Effector memory CD8-positive, alpha-beta T cell (primary cell): ENCODE data around the gene ABHD11.
"Not testable (repeated sequence)": the region's sequence is repeated elsewhere in the genome, so short reads cannot be mapped to it uniquely, and the experiment has no call there.

Experiments
- ATAC-seq: fragments of 150-1000 bp; cut with Tn5 transposase; replicated peaks from 2 replicates; pipeline ENCODE4 v1.10.0; 2021; ENCODE audit warnings: mild to moderate bottlenecking, moderate library complexity
- DNase-seq, 3 experiments: peaks; one replicate each; pipeline ENCODE4 v3.0.0; 2021
- H3K27ac Mint-ChIP-seq, 2 donors: one replicate each; pipeline ENCODE4 v1.8.0; 2022; ENCODE audit warnings: mild to moderate bottlenecking in 2 of 2, mixed read lengths in 2 of 2, moderate library complexity in 2 of 2
- H3K27me3 Mint-ChIP-seq, 2 donors: one replicate each; pipeline ENCODE4 v1.8.0; 2022; ENCODE audit warnings: mixed read lengths in 2 of 2
- H3K36me3 Mint-ChIP-seq: one replicate; pipeline ENCODE4 v1.8.0; 2022; ENCODE audit warnings: mild to moderate bottlenecking, moderate library complexity, mixed read lengths; ENCODE audit not compliant: insufficient read depth
- H3K4me1 Mint-ChIP-seq, 2 donors: one replicate each; pipeline ENCODE4 v1.8.0; 2022; ENCODE audit warnings: low read depth in 2 of 2, mixed read lengths in 2 of 2
- H3K4me3 Mint-ChIP-seq, 2 donors: one replicate each; pipeline ENCODE4 v1.8.0; 2022; ENCODE audit warnings: mild to moderate bottlenecking in 2 of 2, mixed read lengths in 2 of 2, moderate library complexity in 2 of 2
- H3K9me3 Mint-ChIP-seq, 2 donors: one replicate each; pipeline ENCODE4 v1.8.0; 2022; ENCODE audit warnings: mixed read lengths in 2 of 2
- total RNA-seq, 9 experiments: gene quantifications; one replicate each; lab custom pipeline; 2026; lab: John Stamatoyannopoulos, UW

The ABHD11 gene, protein sequence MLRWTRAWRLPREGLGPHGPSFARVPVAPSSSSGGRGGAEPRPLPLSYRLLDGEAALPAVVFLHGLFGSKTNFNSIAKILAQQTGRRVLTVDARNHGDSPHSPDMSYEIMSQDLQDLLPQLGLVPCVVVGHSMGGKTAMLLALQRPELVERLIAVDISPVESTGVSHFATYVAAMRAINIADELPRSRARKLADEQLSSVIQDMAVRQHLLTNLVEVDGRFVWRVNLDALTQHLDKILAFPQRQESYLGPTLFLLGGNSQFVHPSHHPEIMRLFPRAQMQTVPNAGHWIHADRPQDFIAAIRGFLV
- total RNA-seq: 5.4 to 12.5 (median 9.3) reads per million in 9 experiments

DNA sequence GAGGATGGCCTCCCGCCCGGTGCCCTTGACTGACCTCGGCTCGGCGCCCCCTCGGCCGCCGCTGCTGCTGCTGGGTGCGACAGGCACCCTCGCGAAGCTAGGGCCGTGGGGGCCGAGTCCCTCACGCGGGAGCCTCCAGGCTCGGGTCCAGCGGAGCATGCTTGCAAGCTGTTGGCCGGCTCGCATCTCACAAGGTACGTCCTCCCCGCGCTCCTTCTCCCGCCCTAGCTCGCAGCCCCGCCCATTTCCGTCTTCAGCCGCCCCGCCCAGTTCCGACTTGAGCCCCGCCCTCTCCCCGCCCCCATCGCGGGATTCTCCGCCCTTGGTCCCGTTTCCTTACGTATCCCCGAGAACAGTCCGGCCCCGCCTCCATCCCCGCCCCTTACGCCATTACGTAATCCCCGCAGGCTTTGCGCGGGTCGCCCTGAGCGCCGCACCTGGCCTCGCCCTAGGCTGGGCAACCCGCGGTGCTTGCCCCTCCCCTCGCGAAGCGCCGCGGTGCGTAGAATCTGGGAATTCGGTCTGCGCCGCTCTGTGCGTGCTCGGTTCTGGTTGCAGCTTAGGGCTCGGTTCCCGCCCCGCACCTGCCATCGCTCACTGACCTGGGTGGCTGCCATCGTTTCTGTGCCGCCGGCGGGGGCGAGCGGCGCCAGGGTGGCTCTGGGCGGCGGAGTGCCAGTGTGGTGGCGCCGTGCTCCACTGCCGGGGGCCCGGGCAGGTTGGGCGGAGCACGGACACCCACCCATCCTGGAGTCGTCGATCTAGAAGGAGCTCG is at the start of gene ABHD11:
Gene ABHD11, minus strand, starts transcription at position 191 of the 775 bp plus-strand sequence. Its CDS starts 32 bp downstream, at position 159.
- no peaks in the 10 kb centered on the region for H3K9me3 Mint-ChIP-seq
- ATAC-seq: peak; percentile 85
- H3K36me3 Mint-ChIP-seq: peaks cover 20% of the 10 kb centered on the region

GRCh38 chr7:73787786-73788048 is 49.1 kb upstream of the ABHD11 start:
- not testable (repeated sequence) for H3K4me1 Mint-ChIP-seq, H3K9me3 Mint-ChIP-seq, H3K36me3 Mint-ChIP-seq, H3K27ac Mint-ChIP-seq, DNase-seq, H3K4me3 Mint-ChIP-seq, ATAC-seq
- peaks cover 10 to 16% of the 10 kb centered on the region in 2 donors for H3K27me3 Mint-ChIP-seq

More for the DNA sequence above, at the start of gene ABHD11:
- no peaks in the 10 kb centered on the region for H3K27me3 Mint-ChIP-seq
- H3K27ac Mint-ChIP-seq: peak within 1 kb of the TSS; percentile 91 to 93
- DNase-seq: peak; percentile 97 to 98 (median 98)
- H3K4me1 Mint-ChIP-seq: peaks cover 16 to 20% of the 10 kb centered on the region in 2 donors
- peak within 1 kb of the TSS; percentile 92 for H3K4me3 Mint-ChIP-seq

DNA sequence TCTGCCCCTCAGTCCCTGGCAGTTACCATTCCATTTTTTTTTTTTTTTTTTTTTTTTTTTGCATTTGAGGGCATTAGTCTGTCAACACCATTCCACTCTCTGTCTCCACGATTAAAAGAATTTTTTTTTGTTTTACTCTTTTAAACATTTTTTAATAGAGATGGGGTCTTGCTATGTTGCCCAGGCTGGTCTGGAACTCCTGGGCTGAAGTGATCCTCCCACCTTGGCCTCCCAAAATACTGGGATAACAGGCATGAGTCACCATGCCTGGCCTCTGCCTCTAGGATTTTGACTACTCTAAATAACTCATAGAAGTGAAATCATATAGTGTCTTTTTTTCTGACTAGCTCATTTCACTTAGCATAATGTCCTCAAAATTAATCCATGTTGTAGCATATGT is 48.0 kb upstream of the ABHD11 start:
- ATAC-seq (no peak), DNase-seq (no peak)
- Mint-ChIP-seq H3K4me1 (no peaks in the 10 kb centered on the region), H3K4me3 (no peak overlapping the region), H3K9me3 (no peaks in the 10 kb centered on the region), H3K27ac (no peak overlapping the region), H3K36me3 (no peaks in the 10 kb centered on the region), H3K27me3 (peaks cover 0 to 8% of the 10 kb centered on the region in 2 donors)

- no peak for ATAC-seq
Measured at GRCh38 chr7:73779517-73779916, 40.9 kb upstream of the ABHD11 start.

GRCh38 chr7:73778801-73779389 is 40.3 kb upstream of the ABHD11 start:
- DNase-seq (no peak), ATAC-seq (no peak)
- Mint-ChIP-seq H3K36me3 (no peaks in the 10 kb centered on the region), H3K27ac (no peak overlapping the region), H3K4me1 (no peaks in the 10 kb centered on the region), H3K4me3 (no peak overlapping the region), H3K9me3 (no peaks in the 10 kb centered on the region), H3K27me3 (peaks cover 0 to 40% of the 10 kb centered on the region in 2 donors)

More at GRCh38 chr7:73779517-73779916, 40.9 kb upstream of the ABHD11 start:
- no peaks in the 10 kb centered on the region for H3K4me1 Mint-ChIP-seq
- no peaks in the 10 kb centered on the region for H3K9me3 Mint-ChIP-seq
- DNase-seq: no peak
- no peak overlapping the region for H3K27ac Mint-ChIP-seq
- peaks cover 0 to 33% of the 10 kb centered on the region in 2 donors for H3K27me3 Mint-ChIP-seq
- no peaks in the 10 kb centered on the region for H3K36me3 Mint-ChIP-seq
- H3K4me3 Mint-ChIP-seq: no peak overlapping the region

- ATAC-seq (no peak), DNase-seq (no peak)
- H3K36me3 Mint-ChIP-seq: peaks cover 3% of the 10 kb centered on the region
- no peaks in the 10 kb centered on the region for H3K9me3 Mint-ChIP-seq
- H3K27ac Mint-ChIP-seq: no peak overlapping the region
- H3K4me3 Mint-ChIP-seq: no peak overlapping the region
- peaks cover 22 to 73% of the 10 kb centered on the region in 2 donors for H3K27me3 Mint-ChIP-seq
- H3K4me1 Mint-ChIP-seq: peaks cover 0 to 3% of the 10 kb centered on the region in 2 donors
Measured at GRCh38 chr7:73774923-73775322, 36.3 kb upstream of the ABHD11 start.

- DNase-seq (no peak), ATAC-seq (no peak)
- Mint-ChIP-seq H3K4me1 (peaks cover 0 to 4% of the 10 kb centered on the region in 2 donors), H3K9me3 (no peaks in the 10 kb centered on the region), H3K36me3 (peaks cover 3% of the 10 kb centered on the region), H3K4me3 (no peak overlapping the region), H3K27me3 (peaks cover 23 to 76% of the 10 kb centered on the region in 2 donors), H3K27ac (no peak overlapping the region)
Measured at GRCh38 chr7:73773700-73774517, 35.3 kb upstream of the ABHD11 start.

DNA sequence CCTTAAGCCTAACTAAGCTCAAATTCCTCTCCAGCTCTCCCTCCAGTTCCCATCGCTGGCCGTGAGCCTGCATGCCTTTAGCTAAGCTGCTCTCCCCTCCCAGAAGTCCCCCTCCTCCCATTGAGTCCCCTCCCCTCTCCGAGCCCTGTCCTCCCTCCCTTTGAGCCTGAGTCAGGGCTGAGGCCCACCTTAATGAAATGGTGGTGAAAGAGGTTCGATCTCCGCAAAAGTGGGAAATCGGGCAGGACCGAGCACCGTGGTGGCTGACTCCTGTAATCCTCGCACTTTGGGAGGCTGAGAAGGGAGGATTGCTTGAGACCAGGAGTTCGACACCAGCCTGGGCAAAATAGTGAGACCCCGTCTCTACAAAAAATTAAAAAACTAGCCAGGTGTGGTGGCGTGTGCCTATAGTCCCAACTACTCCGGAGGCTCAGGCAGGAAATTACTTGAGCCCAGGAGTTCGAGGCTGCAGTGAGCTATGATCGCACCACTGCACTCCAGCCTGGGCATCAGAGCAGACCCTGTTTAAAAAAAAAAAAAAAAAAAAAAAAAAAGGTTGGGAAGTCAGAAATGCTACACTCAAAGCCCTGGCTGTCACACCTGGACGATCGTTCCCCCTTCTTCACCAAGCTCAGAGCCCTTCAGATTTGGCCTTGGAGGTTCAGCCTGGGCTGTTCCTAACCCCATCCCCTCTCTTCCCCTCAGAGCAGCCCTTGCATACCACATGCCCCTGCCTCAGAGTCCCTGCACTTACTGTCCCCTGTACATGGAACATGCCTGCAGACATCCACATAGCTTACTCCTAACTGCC is 32.5 kb upstream of the ABHD11 start:
- DNase-seq (no peak), ATAC-seq (no peak)
- Mint-ChIP-seq H3K4me1 (peaks cover 0 to 4% of the 10 kb centered on the region in 2 donors), H3K9me3 (no peaks in the 10 kb centered on the region), H3K27ac (no peak overlapping the region), H3K36me3 (peaks cover 3% of the 10 kb centered on the region), H3K27me3 (peaks cover 39 to 82% of the 10 kb centered on the region in 2 donors), H3K4me3 (peak overlapping the region; percentile 45 to 49)

- Mint-ChIP-seq H3K36me3 (peaks cover 3% of the 10 kb centered on the region), H3K9me3 (no peaks in the 10 kb centered on the region), H3K4me1 (peaks cover 0 to 4% of the 10 kb centered on the region in 2 donors), H3K27ac (no peak within 1 kb of the TSS), H3K27me3 (peaks cover 39 to 86% of the 10 kb centered on the region in 2 donors), H3K4me3 (peak within 1 kb of the TSS; percentile 22 to 48)
- ATAC-seq: no peak
- DNase-seq: no peak
Measured at GRCh38 chr7:73770002-73770859, 31.6 kb upstream of the ABHD11 start, which contains the start of gene CLDN3. TSS of gene CLDN3 (minus strand) at chr7:73770270. CDS start at chr7:73770049, 221 bp downstream.

GRCh38 chr7:73769481-73770001 is 30.9 kb upstream of the ABHD11 start:
- H3K9me3 Mint-ChIP-seq: no peaks in the 10 kb centered on the region
- no peak for ATAC-seq
- H3K4me3 Mint-ChIP-seq: peak overlapping the region; percentile 22 to 48
- H3K27ac Mint-ChIP-seq: no peak overlapping the region
- peaks cover 3% of the 10 kb centered on the region for H3K36me3 Mint-ChIP-seq
- peaks cover 0 to 4% of the 10 kb centered on the region in 2 donors for H3K4me1 Mint-ChIP-seq
- peaks cover 39 to 80% of the 10 kb centered on the region in 2 donors for H3K27me3 Mint-ChIP-seq
- DNase-seq: no peak

DNA sequence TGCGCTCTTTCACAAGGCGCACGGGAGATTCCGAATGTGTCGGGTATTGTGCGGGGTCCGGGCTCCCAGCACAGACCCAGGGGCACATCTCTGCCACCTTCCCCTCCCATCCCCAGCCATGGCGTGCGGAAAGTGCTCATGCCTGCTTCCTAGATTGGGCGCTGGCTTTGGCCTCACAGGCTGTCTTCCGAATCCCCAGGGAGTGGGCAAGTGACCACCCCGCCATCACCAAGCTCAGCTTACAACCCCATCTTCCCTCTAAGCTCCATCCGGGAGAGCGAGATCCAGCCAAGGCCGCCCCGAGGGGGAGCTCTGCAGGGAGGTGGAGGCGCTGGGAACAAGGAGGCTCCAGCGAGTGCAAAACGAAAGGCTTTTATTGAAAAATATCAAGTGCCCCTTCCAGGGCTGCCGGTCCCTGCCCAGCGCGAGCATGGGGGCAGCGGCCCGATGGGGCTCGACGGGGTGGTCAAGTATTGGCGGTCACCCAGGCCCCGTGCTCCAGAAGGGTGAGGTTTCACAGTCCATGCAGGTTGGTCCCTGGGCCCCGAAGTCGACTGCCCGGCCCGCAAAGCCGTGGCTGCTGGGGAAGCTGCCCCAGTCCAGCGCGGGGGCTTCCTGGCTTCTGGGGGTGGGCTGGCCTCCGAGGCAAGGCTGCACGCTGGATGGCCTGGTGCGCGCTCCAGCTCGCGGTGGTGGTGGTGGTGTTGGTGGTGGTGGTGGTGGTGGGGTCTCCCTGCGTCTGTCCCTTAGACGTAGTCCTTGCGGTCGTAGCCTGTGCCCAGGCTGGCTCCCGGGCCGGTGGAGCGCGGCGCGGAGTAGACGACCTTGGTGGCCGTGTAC is 30.3 kb upstream of the ABHD11 start:
- no peaks in the 10 kb centered on the region for H3K9me3 Mint-ChIP-seq
- H3K4me1 Mint-ChIP-seq: peaks cover 0 to 4% of the 10 kb centered on the region in 2 donors
- DNase-seq: no peak
- H3K27me3 Mint-ChIP-seq: peaks cover 38 to 73% of the 10 kb centered on the region in 2 donors
- ATAC-seq: no peak
- H3K27ac Mint-ChIP-seq: no peak overlapping the region
- no peak overlapping the region for H3K4me3 Mint-ChIP-seq
- peaks cover 3% of the 10 kb centered on the region for H3K36me3 Mint-ChIP-seq
